HG02571 (cell line): ENCODE measurements around the gene SLC6A11.

ENCODE experiments used
- ATAC-seq: cut with Tn5 transposase; IDR thresholded peaks from one replicate; pipeline ENCODE4 v1.9.1; 2021; ENCODE audit warnings: mild to moderate bottlenecking, moderate library complexity; ENCODE audit not compliant: unreplicated experiment

The SLC6A11 gene

GRCh38 chr3:10949197-10949596, 133.2 kb downstream of the SLC6A11 start:
- ATAC-seq, result no peak

GRCh38 chr3:10950476-10951294, 134.7 kb downstream of the SLC6A11 start:
- no peak for ATAC-seq

GRCh38 chr3:10951295-10951926, 135.4 kb downstream of the SLC6A11 start:
- no peak for ATAC-seq

GRCh38 chr3:10952525-10952924, 136.5 kb downstream of the SLC6A11 start:
- no peak for ATAC-seq

GRCh38 chr3:10954740-10955139, 138.7 kb downstream of the SLC6A11 start:
- no peak for ATAC-seq

- ATAC-seq, result no peak
Observed at GRCh38 chr3:10955711-10956453, 139.9 kb downstream of the SLC6A11 start.

GRCh38 chr3:10956531-10956930, 140.5 kb downstream of the SLC6A11 start:
- no peak for ATAC-seq

- ATAC-seq, result no peak
Observed at GRCh38 chr3:10956986-10957385, 141.0 kb downstream of the SLC6A11 start.

- ATAC-seq, result no peak
Observed at GRCh38 chr3:10957976-10958749, 142.1 kb downstream of the SLC6A11 start.

GRCh38 chr3:10960255-10960654, 144.2 kb downstream of the SLC6A11 start:
- ATAC-seq, result no peak

- no peak for ATAC-seq
Observed at GRCh38 chr3:10961921-10962320, 145.9 kb downstream of the SLC6A11 start.

- ATAC-seq, result no peak
Observed at GRCh38 chr3:10962481-10963036, 146.5 kb downstream of the SLC6A11 start.

- ATAC-seq, result no peak
Observed at GRCh38 chr3:10964537-10965167, 148.6 kb downstream of the SLC6A11 start.

GRCh38 chr3:10968401-10968800, 152.4 kb downstream of the SLC6A11 start:
- no peak for ATAC-seq

- no peak for ATAC-seq
Observed at GRCh38 chr3:10970306-10970960, 154.4 kb downstream of the SLC6A11 start.

- no peak for ATAC-seq
Observed at GRCh38 chr3:10972072-10972782, 156.2 kb downstream of the SLC6A11 start.

- ATAC-seq, result no peak
Observed at GRCh38 chr3:10973046-10973595, 157.1 kb downstream of the SLC6A11 start.

GRCh38 chr3:10974131-10974530, 158.1 kb downstream of the SLC6A11 start:
- ATAC-seq, result no peak
